Measurements from ENCODE around the gene ITPKB.

ITPKB gene

GRCh38 chr1:226597616-226598454 is 141.2 kb downstream of the ITPKB start:
- Histone ChIP-seq H3K4me3 (no peak overlapping the region), H3K27ac (no peak overlapping the region)
- TF ChIP-seq CTCF (IDR thresholded peaks at IDR 0.05): no peak
- no peak for DNase-seq (ENCODE audit: low spot score)

- H3K27ac ChIP-seq: no peak overlapping the region
- TF ChIP-seq CTCF (IDR thresholded peaks at IDR 0.05): no peak
- no peak for DNase-seq (ENCODE audit: low spot score)
Measured at GRCh38 chr1:226596531-226597165, 142.4 kb downstream of the ITPKB start.

GRCh38 chr1:226593541-226593940 is 145.5 kb downstream of the ITPKB start:
- TF ChIP-seq CTCF (IDR thresholded peaks at IDR 0.05): no peak
- no peak overlapping the region for H3K27ac ChIP-seq
- H3K4me3 ChIP-seq: no peak overlapping the region
- no peak for DNase-seq (ENCODE audit: low spot score)

More at GRCh38 chr1:226596531-226597165, 142.4 kb downstream of the ITPKB start:
- no peak overlapping the region for H3K4me3 ChIP-seq

GRCh38 chr1:226590614-226591013 is 148.5 kb downstream of the ITPKB start:
- no peak overlapping the region for H3K4me3 ChIP-seq
- TF ChIP-seq CTCF (IDR thresholded peaks at IDR 0.05): no peak
- no peak overlapping the region for H3K27ac ChIP-seq
- DNase-seq (ENCODE audit: low spot score): no peak

GRCh38 chr1:226589008-226589733 is 149.9 kb downstream of the ITPKB start:
- peak overlapping the region; percentile 21 to 56 for H3K27ac ChIP-seq
- no peak overlapping the region for H3K4me3 ChIP-seq
- no peak for DNase-seq (ENCODE audit: low spot score)
- no peak for TF ChIP-seq CTCF (IDR thresholded peaks at IDR 0.05)

- no peak for DNase-seq (ENCODE audit: low spot score)
- Histone ChIP-seq H3K27ac (peak overlapping the region; percentile 21 to 56), H3K4me3 (no peak overlapping the region)
- TF ChIP-seq CTCF (IDR thresholded peaks at IDR 0.05): no peak
Measured at GRCh38 chr1:226588484-226588883, 150.6 kb downstream of the ITPKB start.

Data from coronary artery (tissue), 2 donors.